Parathyroid adenoma (tissue), 2 donors: ENCODE results near the gene TCF4.

Experiments
- H2AFZ ChIP-seq: fragments of 300-600 bp; sonication (generic); one replicate; pipeline ENCODE4 v1.7.0; 2017; ENCODE audit warnings: antibody characterized with exemption, mild to moderate bottlenecking
- H3K27ac ChIP-seq: fragments of 300-600 bp; sonication (generic); one replicate; pipeline ENCODE4 v1.7.0; 2017
- H3K27me3 ChIP-seq: fragments of 300-600 bp; sonication (generic); one replicate; pipeline ENCODE4 v1.7.0; 2017; ENCODE audit warnings: low read length; ENCODE audit not compliant: control insufficient read depth, insufficient read depth
- H3K36me3 ChIP-seq: fragments of 300-600 bp; sonication (generic); one replicate; pipeline ENCODE4 v1.7.0; 2017; ENCODE audit warnings: low read length; ENCODE audit not compliant: control insufficient read depth, insufficient read depth
- H3K4me1 ChIP-seq: fragments of 300-600 bp; sonication (generic); one replicate; pipeline ENCODE4 v1.7.0; 2017; ENCODE audit warnings: control low read depth
- H3K4me2 ChIP-seq: fragments of 300-600 bp; sonication (generic); one replicate; pipeline ENCODE4 v1.7.0; 2017; ENCODE audit warnings: low read length
- H3K4me3 ChIP-seq: fragments of 300-600 bp; sonication (generic); one replicate; pipeline ENCODE4 v1.7.0; 2017; ENCODE audit warnings: low read depth, low read length
- H3K79me2 ChIP-seq: fragments of 300-600 bp; sonication (generic); one replicate; pipeline ENCODE4 v1.7.0; 2017; ENCODE audit warnings: control low read depth
- H3K9ac ChIP-seq: fragments of 300-600 bp; sonication (generic); one replicate; pipeline ENCODE4 v1.7.0; 2017; ENCODE audit warnings: mild to moderate bottlenecking
- H3K9me3 ChIP-seq: fragments of 300-600 bp; sonication (generic); one replicate; pipeline ENCODE4 v1.7.0; 2017; ENCODE audit warnings: low read length; ENCODE audit not compliant: control insufficient read depth
- CTCF ChIP-seq: fragments of 300-600 bp; sonication (generic); IDR thresholded peaks from one replicate; pipeline ENCODE4 v1.7.0; 2017; ENCODE audit warnings: antibody characterized with exemption, mild to moderate bottlenecking
- donor health status: primary hyperparathyroidism.

TCF4 gene

GRCh38 chr18:55419947-55420664 is 167.9 kb downstream of the TCF4 start:
- H3K79me2 ChIP-seq, result no peaks in the 10 kb centered on the region
- peak overlapping the region; percentile 67 for H3K27ac ChIP-seq
- peak overlapping the region; percentile 51 for H3K4me2 ChIP-seq
- H3K9ac ChIP-seq, result no peak overlapping the region
- H3K4me1 ChIP-seq, result peaks cover 4% of the 10 kb centered on the region
- no peaks in the 10 kb centered on the region for H3K27me3 ChIP-seq
- H2AFZ ChIP-seq, result peak overlapping the region; percentile 9
- no peaks in the 10 kb centered on the region for H3K9me3 ChIP-seq
- no peak for TF ChIP-seq CTCF
- H3K36me3 ChIP-seq, result no peaks in the 10 kb centered on the region
- H3K4me3 ChIP-seq, result no peak overlapping the region

GRCh38 chr18:55419132-55419946 is 168.7 kb downstream of the TCF4 start:
- peak overlapping the region; percentile 67 for H3K27ac ChIP-seq
- no peak overlapping the region for H2AFZ ChIP-seq
- H3K9me3 ChIP-seq, result no peaks in the 10 kb centered on the region
- no peaks in the 10 kb centered on the region for H3K79me2 ChIP-seq
- no peak for TF ChIP-seq CTCF
- no peaks in the 10 kb centered on the region for H3K27me3 ChIP-seq
- H3K4me2 ChIP-seq, result no peak overlapping the region
- H3K4me1 ChIP-seq, result peaks cover 4% of the 10 kb centered on the region
- H3K36me3 ChIP-seq, result no peaks in the 10 kb centered on the region
- no peak overlapping the region for H3K4me3 ChIP-seq
- no peak overlapping the region for H3K9ac ChIP-seq

- Histone ChIP-seq H3K27ac (peak overlapping the region; percentile 67), H3K36me3 (no peaks in the 10 kb centered on the region), H3K9ac (no peak overlapping the region), H3K4me3 (no peak overlapping the region), H2AFZ (no peak overlapping the region), H3K4me2 (no peak overlapping the region), H3K27me3 (no peaks in the 10 kb centered on the region), H3K9me3 (no peaks in the 10 kb centered on the region), H3K79me2 (peaks cover 1% of the 10 kb centered on the region), H3K4me1 (peaks cover 4% of the 10 kb centered on the region)
- no peak for TF ChIP-seq CTCF
Observed at GRCh38 chr18:55418439-55418838, 169.6 kb downstream of the TCF4 start.

GRCh38 chr18:55416791-55417190 is 171.2 kb downstream of the TCF4 start:
- Histone ChIP-seq H3K4me3 (no peak overlapping the region), H3K4me1 (peaks cover 4% of the 10 kb centered on the region), H3K4me2 (no peak overlapping the region), H2AFZ (no peak overlapping the region), H3K79me2 (peaks cover 2% of the 10 kb centered on the region), H3K27ac (no peak overlapping the region), H3K9ac (no peak overlapping the region), H3K27me3 (no peaks in the 10 kb centered on the region), H3K36me3 (no peaks in the 10 kb centered on the region), H3K9me3 (no peaks in the 10 kb centered on the region)
- TF ChIP-seq CTCF, result no peak
